ENCODE results near the gene TNFRSF19.
"Not testable (repeated sequence)": the region's sequence is repeated elsewhere in the genome, so short reads cannot be mapped to it uniquely, and the experiment has no call there.

TNFRSF19 gene

DNA sequence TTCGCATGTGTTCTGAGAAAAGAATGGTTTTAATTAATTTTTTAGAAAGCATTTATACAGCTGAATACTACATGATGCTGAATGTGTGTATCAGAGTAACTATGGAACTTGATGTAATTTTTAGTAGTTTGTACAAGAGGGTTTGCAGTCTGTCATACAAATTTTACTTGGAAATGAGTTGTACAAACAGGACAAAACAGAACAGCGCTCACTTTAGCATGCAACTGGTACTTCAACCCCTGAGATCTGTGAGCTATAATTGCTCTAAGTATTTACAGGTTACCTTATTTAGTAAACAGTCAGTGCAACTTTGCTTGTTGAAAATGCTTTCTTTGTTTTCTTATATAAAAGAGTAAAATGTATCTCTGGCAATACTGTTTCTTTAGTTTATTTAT is 706 bp downstream of the TNFRSF19 start:
- DNase-seq = no peak

GRCh38 chr13:23571431-23571830 is 1.2 kb downstream of the TNFRSF19 start:
- DNase-seq = no peak

- no peak for DNase-seq
Observed at GRCh38 chr13:23572836-23573235, 2.6 kb downstream of the TNFRSF19 start.

DNA sequence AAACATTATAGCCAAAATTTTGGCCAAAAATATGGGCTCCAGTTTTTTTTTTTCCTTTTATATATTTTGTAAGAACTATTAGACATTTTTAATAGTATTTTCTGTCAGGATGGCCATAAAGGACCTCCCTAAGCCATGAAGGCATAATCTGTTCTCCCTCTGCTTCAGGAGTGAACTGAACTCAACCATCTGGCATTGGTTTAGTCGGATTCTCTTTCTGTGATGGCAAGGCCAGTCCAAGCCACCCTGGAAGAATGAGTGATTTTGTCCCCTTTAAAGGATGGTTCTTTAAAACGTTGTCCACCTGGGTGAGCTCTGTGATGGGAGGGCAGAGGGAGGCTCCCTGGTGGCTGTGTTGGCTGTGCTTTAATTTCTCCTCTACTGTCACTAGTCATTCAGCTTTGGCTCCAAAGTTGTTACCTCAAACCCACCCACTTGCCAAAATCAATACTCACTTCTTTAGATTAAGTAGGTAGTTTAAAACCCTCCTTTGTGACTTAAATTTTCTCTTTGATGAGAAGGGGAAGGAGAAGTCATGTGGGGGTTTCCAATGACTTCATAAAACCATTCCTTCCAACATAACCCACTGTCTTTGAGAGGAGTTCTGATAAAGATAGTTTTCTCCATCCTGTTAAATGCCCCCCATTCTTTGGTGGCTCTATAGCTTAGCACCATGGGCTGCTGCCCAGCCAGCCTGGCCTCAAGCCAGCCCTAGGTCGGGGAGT is 4.4 kb downstream of the TNFRSF19 start:
- DNase-seq = no peak

DNA sequence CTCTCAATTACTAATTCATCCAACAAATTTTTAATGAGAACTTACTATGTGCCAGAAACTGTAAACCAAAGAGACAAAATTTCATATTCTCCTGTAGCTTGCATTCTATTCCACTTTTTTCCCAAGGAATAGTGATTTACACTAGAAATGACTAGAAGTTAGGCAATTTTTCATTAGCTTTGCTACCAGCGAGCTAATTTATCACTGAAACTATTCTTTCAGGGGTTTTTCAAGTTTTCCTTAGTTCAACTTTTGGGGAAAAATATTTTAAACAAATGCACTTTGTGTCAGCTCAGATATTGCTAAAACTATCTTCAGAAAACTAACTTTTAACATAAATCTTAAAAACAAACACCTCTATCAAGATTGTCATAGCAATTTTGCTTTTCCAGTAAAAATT is 5.4 kb downstream of the TNFRSF19 start:
- DNase-seq = no peak

- DNase-seq = peak; percentile 78 to 84
Observed at GRCh38 chr13:23578411-23579071, 8.3 kb downstream of the TNFRSF19 start.

- DNase-seq = peak; percentile 95 to 96
Observed at GRCh38 chr13:23579072-23579895, 9.1 kb downstream of the TNFRSF19 start.

GRCh38 chr13:23579896-23580683 is 9.9 kb downstream of the TNFRSF19 start:
- DNase-seq = no peak

DNA sequence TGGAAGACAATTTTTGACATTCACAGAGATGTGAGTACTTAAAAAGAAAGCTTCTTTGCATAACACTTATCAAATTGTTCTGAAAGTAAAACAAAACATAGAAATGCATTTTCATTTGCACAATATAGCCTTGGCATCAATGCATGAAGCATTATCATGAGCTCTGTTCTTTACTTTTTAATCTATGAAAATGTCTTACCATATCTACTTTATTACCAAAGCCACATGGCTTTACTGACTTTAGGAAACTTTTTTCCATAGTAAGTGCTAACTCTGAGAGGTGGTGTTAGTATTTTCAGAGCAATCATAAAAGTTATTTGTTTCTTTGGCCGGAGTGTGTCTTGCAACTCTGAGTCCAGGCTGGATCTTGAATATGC is 10.5 kb downstream of the TNFRSF19 start:
- no peak for DNase-seq

- no peak for DNase-seq
Observed at GRCh38 chr13:23583491-23583890, 13.3 kb downstream of the TNFRSF19 start.

GRCh38 chr13:23584275-23584674 is 14.1 kb downstream of the TNFRSF19 start:
- no peak for DNase-seq

DNA sequence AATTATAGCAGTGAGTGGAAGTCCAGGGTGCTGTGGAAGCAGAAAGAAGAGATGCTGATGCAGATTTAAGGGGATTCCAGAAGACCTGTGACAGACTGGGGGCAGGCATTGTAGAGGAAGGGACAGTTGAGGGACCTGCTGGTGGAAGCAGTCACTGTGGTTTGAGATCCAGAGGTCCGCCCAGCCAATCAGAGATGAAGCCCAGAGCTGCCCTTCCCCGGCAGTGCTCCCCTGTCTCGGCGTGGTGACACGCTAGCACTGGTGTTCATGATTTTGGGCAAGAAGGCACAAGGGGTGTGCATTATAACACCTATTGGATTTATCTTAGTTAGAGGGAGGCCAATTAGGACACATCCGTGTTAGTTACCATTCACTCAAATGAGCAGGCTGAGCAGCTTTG is 16.1 kb downstream of the TNFRSF19 start:
- DNase-seq = no peak

- DNase-seq = no peak
Observed at GRCh38 chr13:23588666-23589065, 18.5 kb downstream of the TNFRSF19 start.

- no peak for DNase-seq
Observed at GRCh38 chr13:23592596-23592995, 22.4 kb downstream of the TNFRSF19 start.

- no peak for DNase-seq
Observed at GRCh38 chr13:23593148-23593547, 22.9 kb downstream of the TNFRSF19 start.

- not testable (repeated sequence) for DNase-seq
Observed at GRCh38 chr13:23594290-23594689, 24.1 kb downstream of the TNFRSF19 start.

DNA sequence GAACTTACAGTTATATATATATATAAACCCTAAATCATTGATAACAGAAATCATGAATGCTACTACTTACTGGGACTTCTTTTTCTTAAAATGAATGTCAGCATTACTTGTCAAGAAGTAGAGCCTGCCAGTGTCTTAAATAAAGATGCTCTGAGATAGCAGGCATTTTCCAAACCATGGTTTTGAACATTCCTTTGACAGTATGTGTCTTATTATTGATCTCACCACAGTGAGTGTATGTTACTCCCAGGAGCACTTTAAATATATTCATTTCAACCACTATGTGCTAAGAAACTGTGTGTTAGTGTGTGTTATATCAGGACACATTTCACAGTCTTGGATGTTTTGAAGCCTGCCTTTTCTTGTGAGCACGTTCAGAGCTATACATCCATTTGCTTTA is 28.2 kb downstream of the TNFRSF19 start:
- no peak for DNase-seq

DNA sequence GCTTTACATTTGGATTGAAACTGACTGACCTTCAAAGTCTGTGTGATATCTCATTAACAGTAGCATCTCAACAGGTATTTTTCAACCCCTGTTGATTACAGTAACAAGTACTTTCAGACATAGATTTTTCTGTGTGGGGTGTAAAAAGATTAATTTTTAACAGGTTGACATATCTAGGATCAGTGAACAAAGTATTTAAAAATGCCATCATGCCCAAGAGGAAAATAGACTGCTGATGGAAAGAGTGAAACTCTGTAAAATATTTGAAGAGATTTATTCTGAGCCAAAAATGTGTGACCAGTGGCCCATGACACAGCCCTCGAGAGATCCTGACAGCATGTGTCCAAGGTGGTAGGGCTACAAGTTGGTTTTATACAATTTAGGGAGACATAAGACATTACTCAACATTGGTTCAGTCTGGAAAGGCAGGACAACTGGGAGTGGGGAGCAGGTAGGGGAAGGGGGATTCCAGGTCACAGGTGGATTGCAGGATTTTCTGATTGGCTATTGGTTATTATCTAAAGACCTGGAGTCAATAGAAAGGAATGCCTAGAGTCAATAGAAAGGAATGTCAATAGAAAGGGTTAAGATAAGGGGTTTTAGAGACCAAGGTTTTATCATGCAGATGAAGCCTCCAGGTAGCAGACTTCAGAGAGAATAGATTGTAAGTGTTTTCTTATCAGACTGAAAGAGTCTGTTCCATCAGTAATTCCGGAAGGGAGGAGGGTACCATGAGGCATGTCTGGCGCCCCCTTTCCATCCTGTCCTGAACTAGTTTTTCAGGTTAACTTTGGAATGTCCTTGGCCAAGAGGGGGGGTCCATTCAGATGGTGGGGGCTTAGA is 29.1 kb downstream of the TNFRSF19 start:
- no peak for DNase-seq

GRCh38 chr13:23600100-23600499 is 29.9 kb downstream of the TNFRSF19 start:
- no peak for DNase-seq

DNA sequence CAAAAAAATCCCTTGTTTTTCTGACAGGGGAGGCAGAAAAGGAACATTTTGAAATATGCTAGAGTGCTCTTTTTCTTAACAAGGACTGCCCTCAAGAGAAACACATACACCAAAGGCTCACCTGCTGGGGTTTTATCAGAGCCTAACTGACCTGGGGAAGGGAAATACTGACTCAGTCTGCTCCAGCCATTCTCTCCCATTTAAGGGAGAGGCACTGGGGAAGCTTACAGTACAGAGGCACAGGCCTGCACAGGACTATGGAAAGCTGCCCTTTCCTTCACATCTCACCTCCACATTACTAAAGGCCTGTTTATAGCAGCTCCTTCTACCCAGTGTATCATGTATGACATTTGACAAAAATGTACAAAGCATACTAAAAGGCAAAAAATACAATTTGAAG is 30.3 kb downstream of the TNFRSF19 start:
- DNase-seq = no peak

- DNase-seq = no peak
Observed at GRCh38 chr13:23605831-23606230, 35.6 kb downstream of the TNFRSF19 start.

GRCh38 chr13:23608138-23608537 is 37.9 kb downstream of the TNFRSF19 start:
- no peak for DNase-seq
